Mesendoderm (in vitro differentiated cells): ENCODE results near the gene MECP2.

Source experiments
- DNase-seq: peaks from one replicate; pipeline ENCODE4 v3.0.0; 2013
- H2AK5ac ChIP-seq: 2 replicates; pipeline ENCODE4 v1.6.1; 2013; ENCODE audit warnings: low read length, inconsistent platforms
- H2BK120ac ChIP-seq: 2 replicates; pipeline ENCODE4 v1.6.1; 2013; ENCODE audit warnings: low read depth, mild to moderate bottlenecking, low read length, moderate library complexity, mixed read lengths
- H2BK15ac ChIP-seq: replicated peaks from 2 replicates; pipeline ENCODE4 v1.6.1; 2013; ENCODE audit warnings: low read depth, mild to moderate bottlenecking, moderate library complexity
- H2BK5ac ChIP-seq: 2 replicates; pipeline ENCODE4 v1.6.1; 2013; ENCODE audit warnings: low read length, inconsistent platforms
- H3K18ac ChIP-seq: 2 replicates; pipeline ENCODE4 v1.6.1; 2013; ENCODE audit warnings: mild to moderate bottlenecking, low read length, mixed read lengths
- H3K23ac ChIP-seq: one replicate; pipeline ENCODE4 v1.6.1; 2013; ENCODE audit warnings: low read length
- H3K27ac ChIP-seq: 2 replicates; pipeline ENCODE4 v1.5.1; 2013; ENCODE audit warnings: low read depth, mild to moderate bottlenecking, inconsistent platforms, low read length, moderate library complexity
- H3K27me3 ChIP-seq: 2 replicates; pipeline ENCODE4 v1.6.1; 2013; ENCODE audit warnings: low read length, control low read depth, mild to moderate bottlenecking, inconsistent platforms; ENCODE audit not compliant: insufficient read depth, poor library complexity
- H3K36me3 ChIP-seq: 2 replicates; pipeline ENCODE4 v1.6.1; 2013; ENCODE audit warnings: low read length, inconsistent platforms; ENCODE audit not compliant: control insufficient read depth, insufficient read depth
- H3K4ac ChIP-seq: one replicate; pipeline ENCODE4 v1.6.1; 2013; ENCODE audit warnings: low read depth, mild to moderate bottlenecking, low read length, moderate library complexity
- H3K4me1 ChIP-seq: 2 replicates; pipeline ENCODE4 v1.6.1; 2013; ENCODE audit warnings: low read depth, low read length, inconsistent platforms; ENCODE audit not compliant: control insufficient read depth
- H3K4me2 ChIP-seq: 2 replicates; pipeline ENCODE4 v1.6.1; 2013; ENCODE audit warnings: low read length
- H3K4me3 ChIP-seq: 2 replicates; pipeline ENCODE4 v1.5.1; 2013; ENCODE audit warnings: mild to moderate bottlenecking, low read length
- H3K56ac ChIP-seq: one replicate; pipeline ENCODE4 v1.6.1; 2013; ENCODE audit warnings: low read length
- H3K79me1 ChIP-seq: 2 replicates; pipeline ENCODE4 v1.6.1; 2013; ENCODE audit warnings: low read length, inconsistent platforms
- H3K79me2 ChIP-seq: 2 replicates; pipeline ENCODE4 v1.6.1; 2013; ENCODE audit warnings: mild to moderate bottlenecking, low read length; ENCODE audit not compliant: control insufficient read depth, insufficient read depth
- H3K9ac ChIP-seq: 2 replicates; pipeline ENCODE4 v1.6.1; 2013; ENCODE audit warnings: low read length, inconsistent platforms
- H4K5ac ChIP-seq: one replicate; pipeline ENCODE4 v1.6.1; 2013; ENCODE audit warnings: low read length
- H4K8ac ChIP-seq: one replicate; pipeline ENCODE4 v1.6.1; 2013; ENCODE audit warnings: low read depth, mild to moderate bottlenecking, control low read depth, low read length, moderate library complexity
- WGBS: extraction: QIAGEN DNeasy Blood & Tissue Kit; methylation state at CpG from one replicate; pipeline ENCODE4 v1.1.7; 2013; ENCODE audit warnings: low lambda C conversion rate, missing lambda C conversion rate; ENCODE audit not compliant: insufficient coverage; ENCODE audit errors: extremely low coverage; 5-methylcytosine and 5-hydroxymethylcytosine counted together

MECP2 gene

GRCh38 chrX:154025230-154025629 lies 72.3 kb downstream of the MECP2 start:
- no CpG with 5 or more reads among the region's 8 CpGs for WGBS
- no peak overlapping the region for H2BK5ac ChIP-seq
- H2BK15ac ChIP-seq: no peak overlapping the region
- H3K79me1 ChIP-seq: no peaks in the 10 kb centered on the region
- no peak overlapping the region for H3K4me3 ChIP-seq
- H3K4me2 ChIP-seq: no peak overlapping the region
- H3K9ac ChIP-seq: no peak overlapping the region
- no peak overlapping the region for H3K18ac ChIP-seq
- H3K4ac ChIP-seq: no peak overlapping the region
- no peak overlapping the region for H2AK5ac ChIP-seq
- H3K27me3 ChIP-seq: no peaks in the 10 kb centered on the region
- H4K5ac ChIP-seq: no peak overlapping the region
- H3K23ac ChIP-seq: no peak overlapping the region
- no peaks in the 10 kb centered on the region for H3K36me3 ChIP-seq
- H3K4me1 ChIP-seq: no peaks in the 10 kb centered on the region
- no peak overlapping the region for H3K56ac ChIP-seq
- H4K8ac ChIP-seq: no peak overlapping the region
- no peak overlapping the region for H2BK120ac ChIP-seq
- DNase-seq: no peak
- no peaks in the 10 kb centered on the region for H3K79me2 ChIP-seq
- no peak overlapping the region for H3K27ac ChIP-seq

GRCh38 chrX:154024271-154024670 lies 73.2 kb downstream of the MECP2 start:
- Histone ChIP-seq H3K36me3 (no peaks in the 10 kb centered on the region), H3K4me3 (no peak overlapping the region), H2AK5ac (no peak overlapping the region), H3K23ac (no peak overlapping the region), H3K56ac (no peak overlapping the region), H3K27me3 (no peaks in the 10 kb centered on the region), H3K79me2 (no peaks in the 10 kb centered on the region), H3K18ac (no peak overlapping the region), H3K4ac (no peak overlapping the region), H3K79me1 (no peaks in the 10 kb centered on the region), H3K9ac (no peak overlapping the region), H3K27ac (no peak overlapping the region), H2BK120ac (no peak overlapping the region), H4K8ac (no peak overlapping the region), H3K4me2 (no peak overlapping the region), H2BK5ac (no peak overlapping the region), H4K5ac (no peak overlapping the region), H3K4me1 (no peaks in the 10 kb centered on the region), H2BK15ac (no peak overlapping the region)
- WGBS: no CpG with 5 or more reads among the region's 15 CpGs
- no peak for DNase-seq

- no peak overlapping the region for H4K5ac ChIP-seq
- H3K4me3 ChIP-seq: no peak overlapping the region
- no peak overlapping the region for H3K9ac ChIP-seq
- no peak overlapping the region for H4K8ac ChIP-seq
- H2AK5ac ChIP-seq: no peak overlapping the region
- no peak overlapping the region for H3K4me2 ChIP-seq
- no peaks in the 10 kb centered on the region for H3K36me3 ChIP-seq
- no peak overlapping the region for H2BK15ac ChIP-seq
- no peak overlapping the region for H2BK120ac ChIP-seq
- no peaks in the 10 kb centered on the region for H3K79me2 ChIP-seq
- DNase-seq: no peak
- no peak overlapping the region for H3K56ac ChIP-seq
- H3K79me1 ChIP-seq: no peaks in the 10 kb centered on the region
- no peaks in the 10 kb centered on the region for H3K4me1 ChIP-seq
- no peak overlapping the region for H3K4ac ChIP-seq
- no CpG with 5 or more reads among the region's 27 CpGs for WGBS
- no peak overlapping the region for H2BK5ac ChIP-seq
- no peak overlapping the region for H3K27ac ChIP-seq
- H3K23ac ChIP-seq: no peak overlapping the region
- H3K27me3 ChIP-seq: no peaks in the 10 kb centered on the region
- H3K18ac ChIP-seq: no peak overlapping the region
These were observed 74.1 kb downstream of the MECP2 start for GRCh38 chrX:154023276-154024000.

- H3K4me1 ChIP-seq: no peaks in the 10 kb centered on the region
- no peak overlapping the region for H2AK5ac ChIP-seq
- no peak overlapping the region for H3K4ac ChIP-seq
- H3K79me2 ChIP-seq: no peaks in the 10 kb centered on the region
- H4K5ac ChIP-seq: no peak overlapping the region
- H3K4me2 ChIP-seq: no peak overlapping the region
- no peaks in the 10 kb centered on the region for H3K27me3 ChIP-seq
- no peak overlapping the region for H2BK120ac ChIP-seq
- H3K36me3 ChIP-seq: no peaks in the 10 kb centered on the region
- no peak overlapping the region for H3K9ac ChIP-seq
- H3K27ac ChIP-seq: no peak overlapping the region
- H4K8ac ChIP-seq: no peak overlapping the region
- no peaks in the 10 kb centered on the region for H3K79me1 ChIP-seq
- no peak for DNase-seq
- WGBS: no CpG with 5 or more reads among the region's 5 CpGs
- no peak overlapping the region for H3K4me3 ChIP-seq
- no peak overlapping the region for H3K23ac ChIP-seq
- no peak overlapping the region for H3K18ac ChIP-seq
- no peak overlapping the region for H2BK5ac ChIP-seq
- H3K56ac ChIP-seq: no peak overlapping the region
- no peak overlapping the region for H2BK15ac ChIP-seq
These were observed 75.4 kb downstream of the MECP2 start for GRCh38 chrX:154022108-154022507.

- Histone ChIP-seq H3K4ac (no peak overlapping the region), H3K27me3 (no peaks in the 10 kb centered on the region), H4K8ac (no peak overlapping the region), H3K23ac (peak overlapping the region; percentile 66), H3K18ac (no peak overlapping the region), H4K5ac (no peak overlapping the region), H3K4me2 (no peak overlapping the region), H3K79me2 (no peaks in the 10 kb centered on the region), H3K56ac (peak overlapping the region; percentile 49), H2BK120ac (no peak overlapping the region), H3K36me3 (no peaks in the 10 kb centered on the region), H3K27ac (peak overlapping the region; percentile 62), H3K4me3 (no peak overlapping the region), H2BK15ac (no peak overlapping the region), H3K9ac (peak overlapping the region; percentile 24), H3K79me1 (no peaks in the 10 kb centered on the region), H2BK5ac (no peak overlapping the region), H3K4me1 (no peaks in the 10 kb centered on the region), H2AK5ac (no peak overlapping the region)
- WGBS: no CpG with 5 or more reads among the region's 11 CpGs
- peak; percentile 73 for DNase-seq
These were observed 76.3 kb downstream of the MECP2 start for GRCh38 chrX:154021131-154021611.
